Keratinocyte (primary cell): Measurements from ENCODE around the gene GPBAR1. TPM values are rescaled to one million over a fixed set of nuclear protein-coding genes. Genes with fewer than 3 reads are reported as not detected.

Experiments
- DNase-seq: peaks from one replicate; pipeline ENCODE4 v3.0.0-alpha.2; 2011; ENCODE audit warnings: low read depth, missing footprints, low spot score
- FAIRE-seq: peaks from 2 replicates; lab custom pipeline; 2011; peaks lifted over from hg19 to GRCh38; lab: Jason Lieb, UNC
- H2AFZ ChIP-seq: 2 replicates; pipeline ENCODE4 v1.6.0; 2012; ENCODE audit warnings: low read length, control low read depth, inconsistent platforms; ENCODE audit not compliant: control insufficient read depth
- H3K27ac ChIP-seq: 2 replicates; pipeline ENCODE4 v1.5.1; 2011; ENCODE audit warnings: low read length; ENCODE audit not compliant: control insufficient read depth, insufficient read depth
- H3K27me3 ChIP-seq: 3 replicates; pipeline ENCODE4 v1.6.0; 2011; ENCODE audit warnings: low read length; ENCODE audit not compliant: control insufficient read depth, insufficient read depth; ENCODE audit errors: extremely low read depth
- H3K36me3 ChIP-seq, 2 experiments: 2 replicates in 1 of 2; 3 replicates in 1 of 2; pipeline ENCODE4 v1.5.1; 2011; ENCODE audit warnings: low read length in 2 of 2, mild to moderate bottlenecking in 1 of 2; ENCODE audit not compliant: control insufficient read depth in 2 of 2, insufficient read depth in 2 of 2; ENCODE audit errors: extremely low read depth in 1 of 2
- H3K4me1 ChIP-seq: 3 replicates; pipeline ENCODE4 v1.5.1; 2011; ENCODE audit warnings: low read length; ENCODE audit not compliant: control insufficient read depth, insufficient read depth; ENCODE audit errors: extremely low read depth
- H3K4me2 ChIP-seq: 3 replicates; pipeline ENCODE4 v1.6.0; 2011; ENCODE audit warnings: low read depth, low read length; ENCODE audit not compliant: control insufficient read depth, insufficient read depth; ENCODE audit errors: extremely low read depth
- H3K4me3 ChIP-seq, 3 experiments: fragments of 200-600 bp in 1 of 3; sonication (generic) in 1 of 3; 2 replicates in 2 of 3; 3 replicates in 1 of 3; pipeline ENCODE4 v1.5.1; 2011 to 2016; ENCODE audit warnings: low read length in 3 of 3, mild to moderate bottlenecking in 3 of 3, control low read depth in 2 of 3, inconsistent platforms in 1 of 3, low read depth in 1 of 3, mixed read lengths in 1 of 3, mixed run types in 1 of 3, moderate library complexity in 1 of 3; ENCODE audit not compliant: control insufficient read depth in 2 of 3, insufficient read depth in 2 of 3; ENCODE audit errors: extremely low read depth in 1 of 3
- H3K79me2 ChIP-seq: 2 replicates; pipeline ENCODE4 v1.6.0; 2012; ENCODE audit warnings: low read length; ENCODE audit not compliant: control insufficient read depth, insufficient read depth
- H3K9ac ChIP-seq: 3 replicates; pipeline ENCODE4 v1.6.0; 2011; ENCODE audit warnings: low read length; ENCODE audit not compliant: control insufficient read depth, insufficient read depth; ENCODE audit errors: extremely low read depth
- H3K9me1 ChIP-seq: 3 replicates; pipeline ENCODE4 v1.6.0; 2011; ENCODE audit warnings: low read length; ENCODE audit not compliant: control insufficient read depth, insufficient read depth; ENCODE audit errors: extremely low read depth
- H3K9me3 ChIP-seq: 2 replicates; pipeline ENCODE4 v1.5.1; 2012; ENCODE audit warnings: low read depth, low read length; ENCODE audit not compliant: control insufficient read depth
- H4K20me1 ChIP-seq: 3 replicates; pipeline ENCODE4 v1.6.0; 2011; ENCODE audit warnings: low read length; ENCODE audit not compliant: control insufficient read depth, insufficient read depth; ENCODE audit errors: extremely low read depth
- EZH2 ChIP-seq: IDR thresholded peaks from one replicate; pipeline ENCODE4 v1.6.1; 2012; ENCODE audit warnings: inconsistent platforms, mild to moderate bottlenecking, low read length, moderate library complexity
- dilution Hi-C: fragments of 300-500 bp; cut with MboI; formaldehyde crosslinking; loops from one replicate; pipeline ENCODE4 v1.7.0; 2020; ENCODE audit warnings: low sequenced_read_pairs; ENCODE audit not compliant: extremely low pct_ligation_motif_present
- polyA plus RNA-seq, 5 experiments: library from polyadenylated mRNA; depleted of rRNA in 3 of 5; stranded (reverse) in 3 of 5; stranded (forward) in 1 of 5; unstranded in 1 of 5; fragments of >200 nt; gene quantifications; 1 replicate in 1 of 5; 2 replicates in 3 of 5; 3 replicates in 1 of 5; pipeline versions ENCODE4 v1.2.1 to v1.2.3, GENCODE V29; 2011 to 2012; ENCODE audit warnings: missing spikeins in 2 of 5, low read depth in 1 of 5, low replicate concordance in 1 of 5
- TF ChIP-seq, protein P1 (sequence below), 3 experiments: IDR thresholded peaks in 1 of 3; conservative IDR thresholded peaks in 1 of 3; optimal IDR thresholded peaks in 1 of 3; 2 replicates in 2 of 3; 3 replicates in 1 of 3; pipeline versions ENCODE3 to v1.5.1; 2011; ENCODE audit warnings: low read length in 3 of 3, mild to moderate bottlenecking in 3 of 3, moderate library complexity in 2 of 3, control low read depth in 1 of 3, inconsistent platforms in 1 of 3; ENCODE audit not compliant: insufficient read depth in 2 of 3; ENCODE audit errors: extremely low read depth in 1 of 3

The GPBAR1 gene
- polyA plus RNA-seq, 1 donor (not counting 4 experiments of a cell fraction or from before 2014, with no cell fraction given), result 0.12 TPM

GRCh38 chr2:218267259-218267658, 6.4 kb downstream of the GPBAR1 start:
- H3K9me3 ChIP-seq, result no peaks in the 10 kb centered on the region
- TF ChIP-seq, protein P1, sequence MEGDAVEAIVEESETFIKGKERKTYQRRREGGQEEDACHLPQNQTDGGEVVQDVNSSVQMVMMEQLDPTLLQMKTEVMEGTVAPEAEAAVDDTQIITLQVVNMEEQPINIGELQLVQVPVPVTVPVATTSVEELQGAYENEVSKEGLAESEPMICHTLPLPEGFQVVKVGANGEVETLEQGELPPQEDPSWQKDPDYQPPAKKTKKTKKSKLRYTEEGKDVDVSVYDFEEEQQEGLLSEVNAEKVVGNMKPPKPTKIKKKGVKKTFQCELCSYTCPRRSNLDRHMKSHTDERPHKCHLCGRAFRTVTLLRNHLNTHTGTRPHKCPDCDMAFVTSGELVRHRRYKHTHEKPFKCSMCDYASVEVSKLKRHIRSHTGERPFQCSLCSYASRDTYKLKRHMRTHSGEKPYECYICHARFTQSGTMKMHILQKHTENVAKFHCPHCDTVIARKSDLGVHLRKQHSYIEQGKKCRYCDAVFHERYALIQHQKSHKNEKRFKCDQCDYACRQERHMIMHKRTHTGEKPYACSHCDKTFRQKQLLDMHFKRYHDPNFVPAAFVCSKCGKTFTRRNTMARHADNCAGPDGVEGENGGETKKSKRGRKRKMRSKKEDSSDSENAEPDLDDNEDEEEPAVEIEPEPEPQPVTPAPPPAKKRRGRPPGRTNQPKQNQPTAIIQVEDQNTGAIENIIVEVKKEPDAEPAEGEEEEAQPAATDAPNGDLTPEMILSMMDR (optimal IDR thresholded peaks at IDR 0.05 in 1 of 3, IDR thresholded peaks at IDR 0.05 in 1 of 3, conservative IDR thresholded peaks at IDR 0.05 in 1 of 3; ENCODE audit: extremely low read depth in 1 of 3, insufficient read depth in 2 of 3, low read length in 3 of 3), result no peak
- TF ChIP-seq EZH2, result no peak
- H3K79me2 ChIP-seq, result peaks cover 14% of the 10 kb centered on the region
- H3K9ac ChIP-seq, result no peak overlapping the region
- dilution Hi-C loops, result no loop called here
- H3K4me2 ChIP-seq, result no peak overlapping the region
- H3K36me3 ChIP-seq, result peaks cover 29 to 31% of the 10 kb centered on the region in 2 experiments
- FAIRE-seq (no peak), DNase-seq (no peak)
- no peak overlapping the region for H3K27ac ChIP-seq
- H3K4me1 ChIP-seq, result peaks cover 15% of the 10 kb centered on the region
- H2AFZ ChIP-seq, result no peak overlapping the region
- H3K4me3 ChIP-seq, result no peak overlapping the region
- peaks cover 2% of the 10 kb centered on the region for H3K9me1 ChIP-seq
- no peaks in the 10 kb centered on the region for H3K27me3 ChIP-seq
- no peaks in the 10 kb centered on the region for H4K20me1 ChIP-seq

- no peaks in the 10 kb centered on the region for H4K20me1 ChIP-seq
- H3K27ac ChIP-seq, result peak within 1 kb of the TSS; percentile 89
- H3K27me3 ChIP-seq, result no peaks in the 10 kb centered on the region
- H3K4me2 ChIP-seq, result peak within 1 kb of the TSS; percentile 100
- no peaks in the 10 kb centered on the region for H3K9me3 ChIP-seq
- peak; percentile 65 for FAIRE-seq
- H3K36me3 ChIP-seq, result peaks cover 30 to 31% of the 10 kb centered on the region in 2 experiments
- peak within 1 kb of the TSS; percentile 94 for H3K9ac ChIP-seq
- H3K4me3 ChIP-seq, result peak within 1 kb of the TSS; percentile 76 to 96 (median 93)
- peak; percentile 90 for DNase-seq
- dilution Hi-C loops, result no loop called here
- TF ChIP-seq, protein P1 (optimal IDR thresholded peaks at IDR 0.05 in 1 of 3, IDR thresholded peaks at IDR 0.05 in 1 of 3, conservative IDR thresholded peaks at IDR 0.05 in 1 of 3; ENCODE audit: extremely low read depth in 1 of 3, insufficient read depth in 2 of 3, low read length in 3 of 3), result no peak
- TF ChIP-seq EZH2, result no peak
- H3K9me1 ChIP-seq, result peaks cover 2% of the 10 kb centered on the region
- peaks cover 14% of the 10 kb centered on the region for H3K79me2 ChIP-seq
- H2AFZ ChIP-seq, result peak within 1 kb of the TSS; percentile 86
- H3K4me1 ChIP-seq, result peaks cover 27% of the 10 kb centered on the region
These were observed 9.3 kb downstream of the GPBAR1 start, which contains the start of the genes AAMP and PNKD for GRCh38 chr2:218269900-218270720. Gene AAMP, minus strand, starts transcription at chr2:218270137. Its CDS starts 51 bp downstream, at chr2:218270086. Gene PNKD, plus strand, starts transcription at chr2:218270519. Its CDS starts 17 bp downstream, at chr2:218270536.
